ENCODE measurements around the gene STK32B.

STK32B gene

GRCh38 chr4:5398056-5398455 is 346.8 kb downstream of the STK32B start:
- no peak overlapping the region for H3K4me3 ChIP-seq (replicated peaks; ENCODE audit: low read depth, low read length)

GRCh38 chr4:5399124-5399523 is 347.8 kb downstream of the STK32B start:
- DNase-seq (ENCODE audit: low read depth): no peak
- H3K4me3 ChIP-seq (replicated peaks; ENCODE audit: low read depth, low read length): no peak overlapping the region
- TF ChIP-seq CTCF (IDR thresholded peaks at IDR 0.05; ENCODE audit: low read length, missing control alignments): no peak

More at GRCh38 chr4:5398056-5398455, 346.8 kb downstream of the STK32B start:
- no peak for DNase-seq (ENCODE audit: low read depth)
- no peak for TF ChIP-seq CTCF (IDR thresholded peaks at IDR 0.05; ENCODE audit: low read length, missing control alignments)

- peak; percentile 36 for DNase-seq (ENCODE audit: low read depth)
- TF ChIP-seq CTCF (IDR thresholded peaks at IDR 0.05; ENCODE audit: low read length, missing control alignments): peak; percentile 83
- H3K4me3 ChIP-seq (replicated peaks; ENCODE audit: low read depth, low read length): no peak overlapping the region
Measured at GRCh38 chr4:5399790-5400421, 348.6 kb downstream of the STK32B start.

- no peak for DNase-seq (ENCODE audit: low read depth)
- no peak for TF ChIP-seq CTCF (IDR thresholded peaks at IDR 0.05; ENCODE audit: low read length, missing control alignments)
- no peak overlapping the region for H3K4me3 ChIP-seq (replicated peaks; ENCODE audit: low read depth, low read length)
Measured at GRCh38 chr4:5403746-5404497, 352.6 kb downstream of the STK32B start.

GRCh38 chr4:5409237-5409636 is 358.0 kb downstream of the STK32B start:
- TF ChIP-seq CTCF (IDR thresholded peaks at IDR 0.05; ENCODE audit: low read length, missing control alignments): no peak
- H3K4me3 ChIP-seq (replicated peaks; ENCODE audit: low read depth, low read length): no peak overlapping the region
- DNase-seq (ENCODE audit: low read depth): no peak

GRCh38 chr4:5409972-5410618 is 358.8 kb downstream of the STK32B start:
- TF ChIP-seq CTCF (IDR thresholded peaks at IDR 0.05; ENCODE audit: low read length, missing control alignments): no peak
- H3K4me3 ChIP-seq (replicated peaks; ENCODE audit: low read depth, low read length): no peak overlapping the region
- no peak for DNase-seq (ENCODE audit: low read depth)
